Left ventricle myocardium inferior (tissue), 1 donor: Measurements from ENCODE around the gene TEAD1. TPM values are rescaled to one million over a fixed set of nuclear protein-coding genes. Genes with fewer than 3 reads are reported as not detected.

Experiments
- DNase-seq: peaks from one replicate; pipeline ENCODE4 v3.0.0-alpha.2; 2020
- H3K27ac ChIP-seq: fragments of 200-600 bp; replicated peaks from 2 replicates; pipeline ENCODE4 v1.8.0; 2021
- H3K27me3 ChIP-seq: fragments of 200-600 bp; 2 replicates; pipeline ENCODE4 v1.8.0; 2021; ENCODE audit warnings: low read depth
- H3K36me3 ChIP-seq: fragments of 200-600 bp; 2 replicates; pipeline ENCODE4 v1.8.0; 2021
- H3K4me1 ChIP-seq: fragments of 200-600 bp; 2 replicates; pipeline ENCODE4 v1.8.0; 2021
- H3K4me3 ChIP-seq: fragments of 200-600 bp; 2 replicates; pipeline ENCODE4 v1.8.0; 2021; ENCODE audit warnings: mild to moderate bottlenecking, moderate library complexity
- H3K9me3 ChIP-seq: fragments of 200-600 bp; replicated peaks from 2 replicates; pipeline ENCODE4 v1.8.0; 2021
- intact Hi-C: fragments of 100-400 bp; cut with micrococcal nuclease; formaldehyde crosslinking; loops from one replicate; pipeline ENCODE4 v1.11.0; 2022
- total RNA-seq: library from RNA; stranded (reverse); fragmentation: NEBNext Ultra II Directional; extraction: Animal tissue kit (Norgen Biotek cat#: 25700); gene quantifications from one replicate; pipeline ENCODE4 v1.2.1, GENCODE V29; 2021
- TF ChIP-seq, protein P1 (sequence below): fragments of 200-600 bp; IDR thresholded peaks from 2 replicates; pipeline ENCODE4 v1.8.0; 2021; ENCODE audit warnings: antibody characterized with exemption, mild to moderate bottlenecking, borderline replicate concordance
- donor health status: DM: no; HTN: yes; CAD: no; lungs with severe emphysema.

The TEAD1 gene
- total RNA-seq, 1 donor from 2014 or later: 121 TPM

DNA sequence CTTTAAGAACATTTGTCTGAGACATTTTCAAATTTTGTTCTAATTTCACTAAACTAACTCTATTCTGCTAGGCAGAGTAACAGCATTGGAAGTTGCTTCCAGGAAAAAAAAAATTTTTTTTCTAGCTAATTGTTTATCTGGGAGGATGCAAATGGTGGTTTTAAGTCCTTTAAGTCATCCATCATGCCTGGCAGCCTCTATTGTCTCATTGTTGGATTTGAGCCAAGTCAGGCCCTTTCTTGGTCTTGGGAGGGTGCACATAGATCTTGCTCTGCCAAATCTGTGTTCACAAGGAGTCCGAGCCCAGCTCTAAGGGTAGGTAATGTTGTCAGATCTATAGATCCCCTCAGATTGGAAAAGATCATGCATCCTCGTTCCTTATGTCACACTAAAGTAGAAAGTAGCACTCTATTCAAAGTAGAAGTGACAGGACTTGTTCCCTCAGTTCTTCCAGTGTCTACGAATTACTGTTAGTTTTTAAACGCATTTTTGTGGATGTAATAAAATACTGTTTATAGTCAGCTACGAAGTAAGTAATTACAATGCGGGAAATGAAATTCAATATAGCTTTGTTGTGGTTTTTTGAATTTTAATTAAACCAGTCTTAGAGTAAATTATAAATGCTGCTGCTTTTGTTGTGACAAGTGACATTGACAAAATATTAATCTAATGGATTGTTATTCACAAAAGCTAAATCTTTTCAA, 168.9 kb downstream of the TEAD1 start:
- no peak overlapping the region for H3K27ac ChIP-seq
- no peak for DNase-seq
- H3K9me3 ChIP-seq: no peaks in the 10 kb centered on the region
- TF ChIP-seq, protein P1, sequence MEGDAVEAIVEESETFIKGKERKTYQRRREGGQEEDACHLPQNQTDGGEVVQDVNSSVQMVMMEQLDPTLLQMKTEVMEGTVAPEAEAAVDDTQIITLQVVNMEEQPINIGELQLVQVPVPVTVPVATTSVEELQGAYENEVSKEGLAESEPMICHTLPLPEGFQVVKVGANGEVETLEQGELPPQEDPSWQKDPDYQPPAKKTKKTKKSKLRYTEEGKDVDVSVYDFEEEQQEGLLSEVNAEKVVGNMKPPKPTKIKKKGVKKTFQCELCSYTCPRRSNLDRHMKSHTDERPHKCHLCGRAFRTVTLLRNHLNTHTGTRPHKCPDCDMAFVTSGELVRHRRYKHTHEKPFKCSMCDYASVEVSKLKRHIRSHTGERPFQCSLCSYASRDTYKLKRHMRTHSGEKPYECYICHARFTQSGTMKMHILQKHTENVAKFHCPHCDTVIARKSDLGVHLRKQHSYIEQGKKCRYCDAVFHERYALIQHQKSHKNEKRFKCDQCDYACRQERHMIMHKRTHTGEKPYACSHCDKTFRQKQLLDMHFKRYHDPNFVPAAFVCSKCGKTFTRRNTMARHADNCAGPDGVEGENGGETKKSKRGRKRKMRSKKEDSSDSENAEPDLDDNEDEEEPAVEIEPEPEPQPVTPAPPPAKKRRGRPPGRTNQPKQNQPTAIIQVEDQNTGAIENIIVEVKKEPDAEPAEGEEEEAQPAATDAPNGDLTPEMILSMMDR: no peak
- H3K27me3 ChIP-seq: no peaks in the 10 kb centered on the region
- H3K4me1 ChIP-seq: peaks cover 67% of the 10 kb centered on the region
- H3K4me3 ChIP-seq: no peak overlapping the region
- H3K36me3 ChIP-seq: no peaks in the 10 kb centered on the region
- intact Hi-C loops: no loop called here

DNA sequence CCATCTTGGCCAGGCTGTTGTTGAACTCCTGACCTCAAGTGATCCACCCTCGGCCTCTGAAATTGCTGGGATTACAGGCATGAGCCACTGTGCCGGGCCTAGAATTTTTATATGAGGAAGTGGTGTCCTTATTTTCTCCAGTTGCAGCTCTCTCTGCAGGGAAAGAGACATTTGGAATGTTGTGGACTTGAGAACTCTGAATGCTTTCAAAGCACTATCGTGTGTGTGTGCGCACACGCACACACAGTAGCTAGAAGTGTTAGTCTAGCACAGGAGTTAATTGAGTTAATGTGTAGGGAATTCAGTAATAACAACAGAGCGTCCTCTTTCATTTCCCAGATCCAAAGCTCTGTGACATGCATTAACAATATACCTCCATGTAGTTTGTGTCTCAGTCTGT, 170.9 kb downstream of the TEAD1 start:
- TF ChIP-seq, protein P1: no peak
- intact Hi-C loops: no loop called here

DNA sequence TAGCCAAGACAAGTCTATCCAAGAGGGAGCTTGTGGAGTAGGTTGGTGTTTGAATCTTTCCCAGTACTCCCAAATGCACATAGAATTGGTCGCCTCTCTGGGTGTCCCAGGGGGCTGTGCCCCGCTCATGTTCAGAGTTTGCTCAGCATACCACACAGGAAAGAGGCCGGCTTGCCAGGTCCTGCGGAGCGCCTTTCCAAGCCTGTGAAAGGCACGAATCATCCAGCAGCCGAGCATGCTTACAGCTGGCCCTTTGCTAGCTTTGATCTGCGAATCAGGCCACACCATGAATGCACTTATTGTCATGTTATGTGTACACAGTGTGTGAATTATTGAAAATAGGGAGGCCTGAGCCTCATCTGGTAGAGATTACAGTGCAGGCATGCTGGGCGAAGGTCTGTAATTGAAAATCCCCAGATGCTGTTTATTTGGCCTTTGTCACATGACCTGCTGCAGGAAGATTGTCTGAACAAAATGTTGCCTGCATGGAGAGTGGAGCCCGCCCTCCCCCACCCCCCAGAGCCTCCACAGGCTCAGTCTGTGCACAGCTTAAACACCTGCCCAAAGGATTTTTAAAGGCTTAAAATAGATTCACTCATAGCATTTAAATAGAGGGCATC, 171.6 kb downstream of the TEAD1 start:
- H3K27me3 ChIP-seq: no peaks in the 10 kb centered on the region
- peak overlapping the region; percentile 25 for H3K4me3 ChIP-seq
- DNase-seq: peak; percentile 31
- no peaks in the 10 kb centered on the region for H3K36me3 ChIP-seq
- intact Hi-C loops: no loop called here
- no peaks in the 10 kb centered on the region for H3K9me3 ChIP-seq
- peaks cover 51% of the 10 kb centered on the region for H3K4me1 ChIP-seq
- H3K27ac ChIP-seq: peak overlapping the region; percentile 73
- TF ChIP-seq, protein P1: no peak

More for the DNA sequence above, 170.9 kb downstream of the TEAD1 start:
- no peak overlapping the region for H3K4me3 ChIP-seq
- H3K27me3 ChIP-seq: no peaks in the 10 kb centered on the region
- H3K27ac ChIP-seq: peak overlapping the region; percentile 73
- H3K36me3 ChIP-seq: no peaks in the 10 kb centered on the region
- H3K9me3 ChIP-seq: no peaks in the 10 kb centered on the region
- DNase-seq: no peak
- H3K4me1 ChIP-seq: peaks cover 57% of the 10 kb centered on the region

DNA sequence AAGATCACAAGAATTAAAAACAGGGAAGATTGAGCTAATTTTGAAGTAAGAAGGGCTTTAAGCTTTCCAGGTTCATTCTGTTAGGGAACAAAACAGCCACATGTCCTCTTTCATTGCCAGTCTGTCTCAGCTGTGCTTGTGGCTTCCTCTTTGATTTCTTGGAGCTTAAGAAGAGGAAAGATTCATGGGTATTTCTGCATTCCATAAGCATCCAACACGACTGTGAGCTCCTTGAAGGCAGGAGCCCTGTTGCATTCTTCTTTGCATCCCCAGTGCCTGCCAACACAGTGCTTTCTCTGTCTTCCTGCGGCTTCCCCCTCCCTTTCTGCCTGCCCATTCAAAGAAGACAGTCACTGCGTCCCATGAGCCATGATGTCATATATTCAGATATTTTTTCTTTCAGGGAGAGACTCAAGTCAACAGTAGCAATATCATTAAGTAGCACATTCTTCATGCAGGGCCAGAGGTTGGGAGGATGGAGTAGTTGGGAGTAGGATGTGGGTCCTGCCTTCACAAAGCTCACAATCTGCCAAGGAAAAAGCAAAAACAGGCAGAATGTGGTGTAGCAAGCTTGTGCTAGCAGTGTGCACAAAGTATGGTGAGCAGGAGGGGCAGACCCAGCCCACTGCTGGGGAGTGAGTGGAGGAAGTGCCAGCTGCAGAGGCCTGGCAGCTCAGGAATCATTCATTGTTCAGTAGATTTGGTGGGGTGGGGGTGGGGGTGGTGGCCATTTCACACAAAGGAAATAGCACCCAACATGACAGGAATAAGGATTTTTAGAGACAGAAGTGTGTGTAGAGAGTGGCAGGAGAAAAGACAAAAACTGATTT, 172.8 kb downstream of the TEAD1 start:
- Histone ChIP-seq H3K4me1 (peaks cover 39% of the 10 kb centered on the region), H3K9me3 (no peaks in the 10 kb centered on the region), H3K27me3 (no peaks in the 10 kb centered on the region), H3K36me3 (no peaks in the 10 kb centered on the region), H3K27ac (peak overlapping the region; percentile 73), H3K4me3 (no peak overlapping the region)
- no peak for DNase-seq
- intact Hi-C loops: no loop called here
- TF ChIP-seq, protein P1: no peak

DNA sequence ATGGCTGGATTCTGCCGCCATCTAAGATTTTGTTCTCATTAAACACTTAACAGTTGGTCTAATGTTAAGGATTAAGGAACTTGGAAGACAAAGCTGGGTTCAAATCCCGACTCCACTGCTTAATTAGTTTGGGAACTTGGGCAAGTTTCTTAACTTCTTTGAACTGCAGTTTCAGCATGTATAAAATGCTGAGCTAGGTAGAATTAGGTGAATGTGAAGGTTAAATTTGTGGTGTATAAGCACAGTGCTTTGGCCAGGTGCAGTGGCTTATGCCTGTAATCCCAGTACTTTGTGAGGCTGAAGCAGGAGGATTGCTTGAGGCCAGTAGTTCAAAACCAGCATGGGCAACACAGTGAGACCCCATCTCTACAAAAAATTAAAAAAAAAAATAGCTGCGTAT, 174.2 kb downstream of the TEAD1 start:
- Histone ChIP-seq H3K9me3 (no peaks in the 10 kb centered on the region), H3K27ac (no peak overlapping the region), H3K27me3 (no peaks in the 10 kb centered on the region), H3K4me1 (peaks cover 35% of the 10 kb centered on the region), H3K4me3 (no peak overlapping the region), H3K36me3 (no peaks in the 10 kb centered on the region)
- intact Hi-C loops: no loop called here
- no peak for DNase-seq
- TF ChIP-seq, protein P1: no peak
